HG03520 (cell line): ENCODE data around the gene SOS2.
A peak's percentile ranks its signal among the peaks of the same experiment; 100 is the strongest.
"Not testable (repeated sequence)": the region's sequence is repeated elsewhere in the genome, so short reads cannot be mapped to it uniquely, and the experiment has no call there.

Source experiments
- ATAC-seq: cut with Tn5 transposase; IDR thresholded peaks from one replicate; pipeline ENCODE4 v1.9.1; 2021; ENCODE audit warnings: mild to moderate bottlenecking, moderate library complexity; ENCODE audit not compliant: unreplicated experiment

SOS2 gene

GRCh38 chr14:50086321-50086711 lies 145.1 kb downstream of the SOS2 start:
- ATAC-seq: no peak

GRCh38 chr14:50085570-50086320 lies 145.6 kb downstream of the SOS2 start:
- ATAC-seq: peak; percentile 52

DNA sequence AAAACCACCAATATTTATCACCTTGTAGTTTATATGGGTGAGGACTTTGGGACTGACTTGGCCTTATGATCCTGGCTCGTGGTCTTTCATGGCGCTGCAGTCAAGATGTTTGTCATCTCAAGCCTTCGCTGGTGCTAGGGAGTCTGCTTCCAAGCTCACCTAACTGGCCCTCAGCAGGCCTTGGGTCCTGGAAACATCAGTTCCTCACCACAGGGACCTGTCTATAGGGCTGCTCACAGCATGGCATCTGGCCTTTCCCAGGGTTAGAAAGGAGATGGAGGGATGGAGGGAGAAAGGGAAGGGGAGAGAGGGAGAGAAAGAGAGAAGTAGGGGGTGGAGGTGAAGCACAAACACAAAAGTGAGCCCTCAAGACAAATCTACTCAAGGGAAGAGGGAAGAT lies 146.7 kb downstream of the SOS2 start:
- ATAC-seq: no peak

DNA sequence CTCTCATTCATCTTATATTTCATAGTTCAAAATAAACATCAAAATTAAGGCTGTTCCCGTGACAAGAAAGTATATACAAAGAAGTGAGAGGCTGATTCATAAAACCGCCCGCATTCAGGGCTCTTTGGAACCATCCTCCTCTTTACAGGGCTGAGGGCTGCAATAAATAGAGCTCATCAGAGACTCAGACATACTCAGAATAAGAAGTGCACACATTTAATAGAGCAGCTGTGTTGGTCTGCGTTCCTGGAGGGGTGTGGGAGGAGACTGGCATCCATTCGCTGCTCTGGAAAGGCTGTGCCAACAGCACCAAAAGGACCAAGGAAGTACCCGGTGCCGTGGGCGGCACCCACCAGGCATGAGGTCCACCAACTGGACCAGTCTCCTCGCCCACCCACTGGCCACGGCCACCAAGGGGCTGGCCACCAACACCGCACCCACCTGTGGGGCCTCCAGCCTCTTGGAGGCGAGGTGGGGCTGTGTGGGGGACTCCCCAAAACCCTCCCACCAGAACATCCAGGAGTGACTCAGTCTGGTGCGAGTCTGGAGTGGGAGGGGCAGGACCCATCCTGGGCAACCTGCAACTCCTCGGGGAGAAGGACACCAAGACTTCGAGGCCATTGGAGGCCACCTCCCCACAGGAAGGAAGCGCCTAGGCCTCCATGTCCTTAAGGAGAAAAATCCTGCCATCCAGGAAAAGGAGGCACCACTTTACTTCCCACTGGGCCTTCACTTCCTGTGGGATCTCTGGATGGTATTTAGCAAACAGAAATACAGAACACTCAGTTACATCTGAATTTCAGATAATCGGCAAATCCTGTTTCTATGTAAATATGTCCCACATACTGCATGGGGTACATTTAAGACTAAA lies 147.7 kb downstream of the SOS2 start:
- ATAC-seq: peak; percentile 36

DNA sequence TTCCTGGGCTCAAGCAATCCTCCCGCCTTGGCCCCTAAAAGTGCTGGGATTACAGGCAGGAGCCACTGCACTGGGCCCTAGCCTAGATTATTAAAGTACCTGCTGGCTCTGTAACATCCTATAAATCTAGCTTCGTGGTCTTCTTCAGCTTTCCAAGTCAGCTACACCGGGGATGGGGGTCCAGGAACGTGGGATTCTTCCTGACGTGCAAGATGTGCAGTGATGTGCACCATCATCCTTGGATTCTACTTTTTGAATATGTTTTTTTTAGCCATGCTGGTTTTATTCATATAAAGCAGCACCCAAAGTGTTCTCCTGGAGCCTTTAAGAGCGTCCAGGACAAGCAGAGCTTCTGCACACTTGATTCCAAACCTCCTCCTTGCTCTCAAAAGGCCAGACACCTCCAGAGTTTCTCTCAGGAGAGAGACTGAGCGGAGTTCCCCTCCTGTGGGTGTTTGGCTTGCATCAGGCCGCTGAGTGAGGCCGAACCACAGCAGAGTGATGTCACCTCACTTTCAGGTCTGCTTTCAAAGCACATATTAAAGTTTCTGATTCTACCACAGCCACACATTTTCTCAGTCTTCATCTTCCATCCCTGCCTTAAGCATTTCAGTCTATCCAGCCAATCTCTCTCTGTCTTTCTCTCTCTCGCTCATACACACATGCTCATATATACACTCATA lies 148.5 kb downstream of the SOS2 start:
- peak; percentile 60 for ATAC-seq

- no peak for ATAC-seq
These were observed 149.1 kb downstream of the SOS2 start for GRCh38 chr14:50082308-50082742.

GRCh38 chr14:50079103-50079502 lies 152.3 kb downstream of the SOS2 start:
- ATAC-seq: not testable (repeated sequence)

DNA sequence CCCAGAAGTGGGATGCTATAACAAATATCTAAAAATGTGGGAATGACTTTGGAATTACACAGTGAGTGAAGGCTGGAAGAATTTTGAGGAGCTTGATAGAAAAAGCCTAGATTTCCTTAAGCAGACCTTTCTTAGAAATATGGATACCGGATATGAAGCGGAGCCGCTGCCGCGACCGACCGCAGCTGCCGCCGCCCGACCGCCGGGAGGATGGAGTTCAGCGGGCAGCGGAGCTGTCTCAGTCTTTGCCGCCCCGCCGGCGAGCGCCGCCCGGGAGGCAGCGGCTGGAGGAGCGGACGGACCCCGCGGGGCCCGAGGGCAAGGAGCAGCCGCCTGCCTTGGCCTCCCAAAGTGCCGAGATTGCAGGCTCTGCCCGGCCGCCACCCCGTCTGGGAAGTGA lies 157.7 kb downstream of the SOS2 start:
- not testable (repeated sequence) for ATAC-seq

GRCh38 chr14:50072395-50072794 lies 159.0 kb downstream of the SOS2 start:
- no peak for ATAC-seq

DNA sequence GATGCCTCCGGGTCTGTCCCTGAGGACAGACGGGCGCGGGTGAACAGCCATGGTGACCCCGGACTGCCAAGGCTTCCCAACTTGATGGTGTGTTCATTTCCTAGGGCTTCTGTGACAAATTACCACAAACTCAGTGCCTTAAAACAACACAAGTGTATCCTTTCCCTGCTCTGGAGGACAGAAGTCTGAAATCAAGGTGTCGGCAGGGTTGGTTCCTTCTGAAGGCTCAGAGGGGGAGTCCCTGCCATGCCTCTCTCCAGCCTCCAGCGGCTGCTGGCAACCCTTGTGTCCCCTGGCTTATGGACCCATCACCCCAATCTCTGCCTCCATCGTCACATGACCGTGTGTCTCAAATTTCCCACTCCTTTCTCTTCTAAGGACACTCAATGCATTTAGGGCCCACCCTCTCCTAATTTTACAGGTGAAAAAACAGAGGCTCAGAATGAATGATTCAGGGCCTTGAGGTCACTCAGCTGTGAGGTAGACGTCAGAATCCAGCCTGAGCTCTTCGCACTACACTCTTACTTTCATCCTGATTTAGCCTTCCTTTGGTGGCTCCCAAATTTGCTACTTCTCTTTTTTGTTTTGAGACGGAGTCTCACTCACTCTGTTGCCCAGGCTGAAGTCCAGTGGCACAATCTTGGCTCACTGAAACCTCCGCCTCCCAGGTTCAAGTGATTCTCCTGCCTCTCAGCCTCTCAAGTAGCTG lies 160.4 kb downstream of the SOS2 start:
- no peak for ATAC-seq

GRCh38 chr14:50070230-50070629 lies 161.1 kb downstream of the SOS2 start:
- ATAC-seq: no peak

- no peak for ATAC-seq
These were observed 162.1 kb downstream of the SOS2 start for GRCh38 chr14:50069325-50069724.

GRCh38 chr14:50068496-50068895 lies 162.9 kb downstream of the SOS2 start:
- no peak for ATAC-seq

DNA sequence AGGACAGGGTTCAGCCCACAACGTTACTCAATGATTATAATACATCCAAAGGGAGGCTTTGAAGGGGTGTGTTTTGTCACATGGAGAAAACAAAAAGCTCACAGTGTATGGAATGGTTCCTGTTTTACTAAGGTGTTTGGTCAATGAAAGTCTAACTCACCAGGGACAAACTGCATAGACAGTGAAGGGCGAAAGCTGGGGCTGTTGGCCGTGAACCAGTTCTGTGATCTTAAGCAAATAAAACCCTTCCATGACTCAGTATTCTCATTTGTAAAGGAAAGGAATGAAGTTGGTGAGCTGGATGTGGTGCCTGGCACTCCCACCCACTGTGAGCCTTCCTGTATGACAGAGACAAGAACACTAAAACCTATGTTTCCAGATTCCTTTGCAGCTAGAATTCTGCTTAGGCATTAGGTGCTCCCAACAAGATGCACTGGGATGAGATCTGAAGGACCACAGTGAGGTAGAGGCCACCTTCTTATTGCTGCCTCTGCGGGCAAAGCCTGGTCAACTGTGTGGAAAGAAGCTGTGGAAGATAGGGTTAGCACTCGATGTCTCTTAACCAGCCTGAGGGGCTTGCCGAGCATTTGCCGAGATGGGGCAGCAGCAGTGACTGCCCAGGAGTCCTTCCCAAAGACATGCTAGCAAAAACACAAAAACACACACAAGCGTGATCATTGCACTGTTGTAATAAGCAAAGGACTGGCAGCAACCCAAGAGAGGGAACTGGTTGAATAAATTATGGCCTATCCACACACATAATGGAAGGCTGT lies 163.5 kb downstream of the SOS2 start:
- ATAC-seq: no peak
